Ascending aorta (tissue), 2 donors: ENCODE results near the gene C1orf52. TPM values are rescaled to one million over a fixed set of nuclear protein-coding genes. Genes with fewer than 3 reads are reported as not detected.

Source experiments
- DNase-seq, 2 donors: peaks; one replicate each; pipeline ENCODE4 v3.0.0-alpha.2; 2019; ENCODE audit warnings: low spot score in 2 of 2
- H3K27ac ChIP-seq, 2 donors: fragments of 200-600 bp; sonication (generic); one replicate each; pipeline ENCODE4 v1.5.1; 2016 to 2017; ENCODE audit warnings: mild to moderate bottlenecking in 1 of 2
- H3K27me3 ChIP-seq: fragments of 200-600 bp; sonication (generic); one replicate; pipeline ENCODE4 v1.5.1; 2017
- H3K36me3 ChIP-seq, 2 donors: fragments of 200-600 bp; sonication (generic); one replicate each; pipeline ENCODE4 v1.5.1; 2016
- H3K4me1 ChIP-seq, 2 donors: fragments of 200-600 bp; sonication (generic); one replicate each; pipeline ENCODE4 v1.5.1; 2016 to 2017; ENCODE audit warnings: mild to moderate bottlenecking in 1 of 2
- H3K4me3 ChIP-seq, 2 donors: fragments of 200-600 bp; sonication (generic); one replicate each; pipeline ENCODE4 v1.5.1; 2016 to 2017; ENCODE audit warnings: mild to moderate bottlenecking in 1 of 2
- H3K9me3 ChIP-seq, 2 donors: fragments of 200-600 bp; sonication (generic); one replicate each; pipeline ENCODE4 v1.5.1; 2016
- intact Hi-C: fragments of 100-400 bp; cut with DNase I; formaldehyde crosslinking; loops from one replicate; pipeline ENCODE4 v1.15.1; 2023
- total RNA-seq: library from RNA; depleted of rRNA; stranded (reverse); fragments of >200 nt; gene quantifications from one replicate; pipeline ENCODE4 v1.1.0, GENCODE V29; 2016
- TF ChIP-seq, protein P1 (sequence below), 3 experiments: fragments of 200-600 bp in 2 of 3; fragments of 450-650 bp in 1 of 3; sonication (generic) in 2 of 3; IDR thresholded peaks; one replicate each; pipeline ENCODE4 v1.5.1; 2016 to 2019; ENCODE audit warnings: antibody characterized with exemption in 3 of 3, mild to moderate bottlenecking in 1 of 3, moderate library complexity in 1 of 3

The C1orf52 gene
- total RNA-seq, 1 donor from 2014 or later, result 2.3 TPM

DNA sequence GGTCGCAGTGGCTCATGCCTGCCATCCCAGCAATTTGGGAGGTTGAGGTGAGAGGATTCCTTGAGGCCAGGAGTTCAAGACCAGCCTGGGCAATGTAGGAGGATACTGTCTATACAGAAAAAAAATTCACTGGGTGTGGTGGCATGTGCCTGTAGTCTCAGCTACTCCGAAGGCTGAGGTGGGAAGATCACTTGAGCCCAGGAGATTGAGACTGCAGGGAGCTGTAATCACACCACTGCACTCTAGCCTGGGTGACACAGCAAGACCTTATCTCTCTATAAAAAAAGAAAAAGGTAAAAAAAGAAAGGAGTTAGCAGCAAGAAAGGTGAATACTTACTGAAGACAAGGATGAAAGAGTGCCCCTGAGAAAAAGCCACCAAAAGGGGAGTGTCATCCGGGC lies 40.7 kb upstream of the C1orf52 start:
- no peaks in the 10 kb centered on the region for H3K27me3 ChIP-seq
- no peak for DNase-seq
- peaks cover 10 to 26% of the 10 kb centered on the region in 2 donors for H3K4me1 ChIP-seq
- H3K27ac ChIP-seq, result no peak overlapping the region
- intact Hi-C loops, result loop anchor here (10.0 kb wide), 1 partner anchor 495 kb away; no protein-coding TSS in a partner anchor
- H3K36me3 ChIP-seq, result no peaks in the 10 kb centered on the region
- no peak overlapping the region for H3K4me3 ChIP-seq
- H3K9me3 ChIP-seq, result no peaks in the 10 kb centered on the region
- TF ChIP-seq, protein P1, sequence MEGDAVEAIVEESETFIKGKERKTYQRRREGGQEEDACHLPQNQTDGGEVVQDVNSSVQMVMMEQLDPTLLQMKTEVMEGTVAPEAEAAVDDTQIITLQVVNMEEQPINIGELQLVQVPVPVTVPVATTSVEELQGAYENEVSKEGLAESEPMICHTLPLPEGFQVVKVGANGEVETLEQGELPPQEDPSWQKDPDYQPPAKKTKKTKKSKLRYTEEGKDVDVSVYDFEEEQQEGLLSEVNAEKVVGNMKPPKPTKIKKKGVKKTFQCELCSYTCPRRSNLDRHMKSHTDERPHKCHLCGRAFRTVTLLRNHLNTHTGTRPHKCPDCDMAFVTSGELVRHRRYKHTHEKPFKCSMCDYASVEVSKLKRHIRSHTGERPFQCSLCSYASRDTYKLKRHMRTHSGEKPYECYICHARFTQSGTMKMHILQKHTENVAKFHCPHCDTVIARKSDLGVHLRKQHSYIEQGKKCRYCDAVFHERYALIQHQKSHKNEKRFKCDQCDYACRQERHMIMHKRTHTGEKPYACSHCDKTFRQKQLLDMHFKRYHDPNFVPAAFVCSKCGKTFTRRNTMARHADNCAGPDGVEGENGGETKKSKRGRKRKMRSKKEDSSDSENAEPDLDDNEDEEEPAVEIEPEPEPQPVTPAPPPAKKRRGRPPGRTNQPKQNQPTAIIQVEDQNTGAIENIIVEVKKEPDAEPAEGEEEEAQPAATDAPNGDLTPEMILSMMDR (IDR thresholded peaks at IDR 0.05), result no peak

DNA sequence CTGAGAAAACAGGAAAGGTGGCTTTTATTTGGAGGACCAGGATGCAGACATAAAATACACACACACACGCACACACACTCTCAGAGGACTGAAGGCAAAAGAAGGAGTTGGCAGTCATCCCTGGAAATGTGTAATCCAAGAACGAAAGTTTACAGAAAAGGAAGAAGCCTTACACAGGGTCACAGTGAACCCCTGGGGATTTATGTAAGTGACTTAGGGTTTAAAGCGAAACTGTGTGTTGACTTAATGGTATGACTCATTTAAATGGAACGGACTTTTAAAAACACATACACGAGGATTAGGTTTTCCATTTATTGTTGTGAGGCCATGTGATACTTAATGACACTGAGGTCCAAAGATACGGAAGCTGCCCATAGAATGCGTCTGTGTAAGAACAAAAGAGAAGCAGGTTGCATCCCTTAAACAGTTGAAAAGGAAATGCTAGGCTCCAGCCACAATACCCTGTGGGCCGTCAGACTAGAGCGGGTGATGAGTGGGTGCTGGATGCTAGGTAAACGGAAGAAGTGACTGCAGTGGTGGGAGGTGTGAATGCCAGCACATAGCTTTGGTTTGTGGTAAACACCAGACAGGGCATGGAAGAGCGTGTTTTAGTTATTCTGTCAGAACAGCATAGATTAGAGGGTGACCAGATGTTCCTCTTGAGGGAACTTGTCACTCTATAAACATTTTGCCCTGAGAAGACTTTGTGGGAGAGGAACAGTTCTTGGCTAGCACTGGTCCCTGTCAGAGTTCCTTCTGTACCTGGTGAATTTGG lies 38.6 kb upstream of the C1orf52 start:
- H3K27ac ChIP-seq, result peak overlapping the region; percentile 81 to 83
- peak in 1 of 2 donors; percentile 85 for DNase-seq
- intact Hi-C loops, result loop anchor here (1.0 to 5.0 kb wide), 3 partner anchors 18 to 589 kb away; partner anchors contain the start of gene ZNHIT6
- H3K9me3 ChIP-seq, result no peaks in the 10 kb centered on the region
- H3K4me1 ChIP-seq, result peaks cover 10 to 26% of the 10 kb centered on the region in 2 donors
- TF ChIP-seq, protein P1 (IDR thresholded peaks at IDR 0.05), result no peak
- peak overlapping the region in 1 of 2 donors; percentile 8 for H3K4me3 ChIP-seq
- H3K36me3 ChIP-seq, result no peaks in the 10 kb centered on the region
- H3K27me3 ChIP-seq, result no peaks in the 10 kb centered on the region

DNA sequence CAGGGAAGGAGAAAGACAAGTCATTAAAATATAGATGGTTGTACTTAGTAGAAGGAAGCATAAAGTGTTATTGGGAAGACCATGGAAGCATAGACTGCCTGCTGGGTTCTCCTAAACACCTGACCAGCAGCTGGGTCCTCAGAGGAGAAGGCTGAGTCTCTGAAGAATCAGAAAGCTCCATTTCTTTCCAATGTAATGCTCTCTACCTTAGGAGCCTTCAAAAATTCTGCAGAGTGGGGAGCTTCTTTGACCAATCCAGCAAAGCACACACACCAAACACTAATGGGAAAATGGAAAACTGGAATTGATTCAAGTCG lies 38.0 kb upstream of the C1orf52 start:
- Histone ChIP-seq H3K4me1 (peaks cover 10 to 26% of the 10 kb centered on the region in 2 donors), H3K36me3 (no peaks in the 10 kb centered on the region), H3K9me3 (no peaks in the 10 kb centered on the region), H3K4me3 (peak overlapping the region in 1 of 2 donors; percentile 8), H3K27me3 (no peaks in the 10 kb centered on the region), H3K27ac (peak overlapping the region; percentile 81 to 83)
- TF ChIP-seq, protein P1 (IDR thresholded peaks at IDR 0.05), result no peak
- no peak for DNase-seq
- intact Hi-C loops, result loop anchor here (1.0 to 5.0 kb wide), 3 partner anchors 17 to 590 kb away; partner anchors contain the start of gene ZNHIT6

DNA sequence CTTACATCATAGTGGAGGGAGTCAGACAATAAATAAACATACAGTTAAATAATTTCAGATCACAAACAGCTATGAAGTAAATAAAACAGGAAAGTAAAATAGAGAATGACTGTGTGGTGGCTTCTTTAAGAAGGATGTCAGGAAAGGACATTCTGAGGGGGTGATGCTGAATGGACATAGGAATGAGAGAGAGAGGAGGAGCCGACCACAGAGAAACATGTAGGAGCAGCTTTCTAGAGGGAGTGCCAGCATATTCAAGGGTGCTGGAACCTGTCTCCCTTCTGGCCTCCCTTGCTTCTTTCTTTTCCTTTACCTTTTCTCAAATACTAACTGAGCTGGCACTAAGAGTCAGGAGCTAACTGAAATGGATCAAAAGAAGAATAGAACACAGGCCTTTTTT lies 37.5 kb upstream of the C1orf52 start:
- Histone ChIP-seq H3K4me3 (no peak overlapping the region), H3K9me3 (no peaks in the 10 kb centered on the region), H3K4me1 (peaks cover 10 to 26% of the 10 kb centered on the region in 2 donors), H3K36me3 (no peaks in the 10 kb centered on the region), H3K27ac (peak overlapping the region; percentile 81 to 83), H3K27me3 (no peaks in the 10 kb centered on the region)
- intact Hi-C loops, result loop anchor here (1.0 to 5.0 kb wide), 3 partner anchors 17 to 590 kb away; partner anchors contain the start of gene ZNHIT6
- DNase-seq, result no peak
- TF ChIP-seq, protein P1 (IDR thresholded peaks at IDR 0.05), result no peak

DNA sequence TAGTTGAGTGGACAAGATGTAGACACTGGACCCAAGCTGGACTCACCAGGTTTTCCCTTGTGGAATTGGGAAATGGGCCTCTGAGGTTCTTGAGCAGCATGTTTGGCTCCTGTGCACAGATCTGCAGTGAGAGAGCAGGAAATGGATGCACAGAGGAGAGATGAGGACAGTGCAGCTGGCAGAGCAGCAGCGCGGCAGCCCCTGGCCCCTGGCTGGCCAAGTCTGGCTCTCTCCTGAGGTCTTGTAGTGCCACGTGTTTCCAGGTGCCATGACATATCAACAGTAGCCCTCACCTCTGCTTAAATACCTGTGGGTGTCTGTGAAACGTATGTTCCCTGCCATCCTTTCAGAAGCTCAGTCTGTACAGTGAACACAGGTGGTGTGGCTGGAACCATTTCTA lies 36.2 kb upstream of the C1orf52 start:
- Histone ChIP-seq H3K27ac (peak overlapping the region in 1 of 2 donors; percentile 19), H3K27me3 (no peaks in the 10 kb centered on the region), H3K4me3 (no peak overlapping the region), H3K36me3 (no peaks in the 10 kb centered on the region), H3K9me3 (no peaks in the 10 kb centered on the region), H3K4me1 (peaks cover 10 to 26% of the 10 kb centered on the region in 2 donors)
- intact Hi-C loops, result loop anchor here (5.0 kb wide), 2 partner anchors 412 to 592 kb away; partner anchors contain the start of gene ZNHIT6
- TF ChIP-seq, protein P1 (IDR thresholded peaks at IDR 0.05), result no peak
- no peak for DNase-seq
